A673 (cell line): Measurements from ENCODE around the gene KCNA3. TPM values are rescaled to one million over a fixed set of nuclear protein-coding genes. Genes with fewer than 3 reads are reported as not detected.

Experiments
- BruUV-seq: library from RNA; stranded (reverse); fragments of 400-500 nt; replicated peaks from 2 replicates; lab custom pipeline; 2021; lab: Mats Ljungman, UMichigan
- CTCF ChIA-PET: fragments of 300-600 bp; sonication (Branson Sonifier 250); formaldehyde crosslinking; loops from one replicate; lab custom pipeline; 2022; ENCODE audit warnings: antibody characterized with exemption; lab: Charles Lee
- POLR2A ChIA-PET: fragments of 300-600 bp; sonication (Branson Sonifier 250); formaldehyde crosslinking; loops from one replicate; lab custom pipeline; 2022; ENCODE audit warnings: antibody characterized with exemption; ENCODE audit not compliant: low non-redundant PET; lab: Charles Lee
- DNase-seq: peaks from one replicate; pipeline ENCODE4 v3.0.0-alpha.2; 2015; ENCODE audit warnings: low spot score
- H3K27ac ChIP-seq: fragments of 200-600 bp; sonication (generic); 2 replicates; pipeline ENCODE4 v1.5.1; 2016; ENCODE audit warnings: mixed run types, low read depth, mild to moderate bottlenecking, mixed read lengths, antibody characterized with exemption, low read length; ENCODE audit not compliant: poor library complexity, severe bottlenecking
- H3K27me3 ChIP-seq: fragments of 200-600 bp; sonication (generic); replicated peaks from 2 replicates; pipeline ENCODE4 v1.6.1; 2017; ENCODE audit warnings: mixed run types, low read depth, mild to moderate bottlenecking, mixed read lengths, antibody characterized with exemption, low read length; ENCODE audit not compliant: insufficient read depth, poor library complexity
- H3K36me3 ChIP-seq: fragments of 200-600 bp; sonication (generic); 2 replicates; pipeline ENCODE4 v1.6.1; 2016; ENCODE audit warnings: mixed run types, mild to moderate bottlenecking, mixed read lengths, antibody characterized with exemption, low read length; ENCODE audit not compliant: insufficient read depth, poor library complexity, severe bottlenecking
- H3K4me1 ChIP-seq: fragments of 200-600 bp; sonication (generic); 2 replicates; pipeline ENCODE4 v1.6.1; 2017; ENCODE audit warnings: mixed run types, mild to moderate bottlenecking, mixed read lengths, antibody characterized with exemption, low read length; ENCODE audit not compliant: insufficient read depth, poor library complexity, severe bottlenecking
- H3K4me3 ChIP-seq: fragments of 200-600 bp; sonication (generic); 2 replicates; pipeline ENCODE4 v1.5.1; 2016; ENCODE audit warnings: low read depth, mixed run types, mild to moderate bottlenecking, mixed read lengths, low read length; ENCODE audit not compliant: poor library complexity, severe bottlenecking
- H3K9me3 ChIP-seq: fragments of 200-600 bp; sonication (generic); 2 replicates; pipeline ENCODE4 v1.6.1; 2016; ENCODE audit warnings: mixed run types, low read depth, mild to moderate bottlenecking, mixed read lengths, antibody characterized with exemption, low read length; ENCODE audit not compliant: poor library complexity, severe bottlenecking
- EZH2 ChIP-seq: fragments of 200-600 bp; sonication (generic); IDR thresholded peaks from 2 replicates; pipeline ENCODE4 v1.6.1; 2017; ENCODE audit warnings: borderline replicate concordance, low read depth, mild to moderate bottlenecking, mixed read lengths, antibody characterized with exemption, low read length; ENCODE audit not compliant: poor library complexity, severe bottlenecking
- intact Hi-C: fragments of 100-400 bp; cut with micrococcal nuclease; formaldehyde crosslinking; loops from one replicate; pipeline ENCODE4 v1.10.0; 2022; ENCODE audit not compliant: unreplicated experiment
- total RNA-seq: library from RNA; stranded (reverse); gene quantifications from 2 replicates; pipeline ENCODE4 v1.2.3, GENCODE V29; 2021
- TF ChIP-seq, protein P1 (sequence below): fragments of 300-800, 200-600 bp; sonication (generic); conservative IDR thresholded peaks from 2 replicates; pipeline ENCODE4 v1.5.1; 2017; ENCODE audit warnings: low read depth, mild to moderate bottlenecking, antibody characterized with exemption, low read length, moderate library complexity, mixed read lengths

KCNA3 gene
- total RNA-seq, 1 experiment from 2014 or later = 0.43 TPM

DNA sequence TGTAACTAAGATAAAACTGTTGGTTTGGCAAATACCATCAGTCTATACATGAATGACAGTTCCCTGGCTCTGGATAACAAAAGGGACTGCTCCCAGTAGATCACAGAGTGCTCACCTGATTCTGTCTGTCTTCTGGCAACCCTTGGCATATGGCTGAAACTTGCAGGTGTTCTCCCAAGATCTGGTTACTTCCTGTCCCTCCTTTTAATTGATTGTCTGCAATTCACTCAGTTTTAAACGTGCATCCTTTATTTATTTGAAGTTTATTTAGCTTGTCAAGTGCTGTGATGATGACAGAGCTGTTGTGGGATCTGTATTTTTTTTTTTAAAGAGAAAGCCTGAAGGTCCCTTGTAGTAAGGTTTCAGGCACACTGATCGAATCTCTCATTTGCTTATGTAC is 3.4 kb downstream of the KCNA3 start:
- Histone ChIP-seq H3K9me3 (no peaks in the 10 kb centered on the region), H3K4me3 (no peak overlapping the region), H3K4me1 (no peaks in the 10 kb centered on the region), H3K36me3 (no peaks in the 10 kb centered on the region), H3K27me3 (peaks cover 92% of the 10 kb centered on the region), H3K27ac (no peak overlapping the region)
- ChIA-PET CTCF (no interaction called here), POLR2A (no interaction called here)
- DNase-seq = no peak
- intact Hi-C loops = no loop called here
- TF ChIP-seq EZH2 = no peak
- TF ChIP-seq, protein P1, sequence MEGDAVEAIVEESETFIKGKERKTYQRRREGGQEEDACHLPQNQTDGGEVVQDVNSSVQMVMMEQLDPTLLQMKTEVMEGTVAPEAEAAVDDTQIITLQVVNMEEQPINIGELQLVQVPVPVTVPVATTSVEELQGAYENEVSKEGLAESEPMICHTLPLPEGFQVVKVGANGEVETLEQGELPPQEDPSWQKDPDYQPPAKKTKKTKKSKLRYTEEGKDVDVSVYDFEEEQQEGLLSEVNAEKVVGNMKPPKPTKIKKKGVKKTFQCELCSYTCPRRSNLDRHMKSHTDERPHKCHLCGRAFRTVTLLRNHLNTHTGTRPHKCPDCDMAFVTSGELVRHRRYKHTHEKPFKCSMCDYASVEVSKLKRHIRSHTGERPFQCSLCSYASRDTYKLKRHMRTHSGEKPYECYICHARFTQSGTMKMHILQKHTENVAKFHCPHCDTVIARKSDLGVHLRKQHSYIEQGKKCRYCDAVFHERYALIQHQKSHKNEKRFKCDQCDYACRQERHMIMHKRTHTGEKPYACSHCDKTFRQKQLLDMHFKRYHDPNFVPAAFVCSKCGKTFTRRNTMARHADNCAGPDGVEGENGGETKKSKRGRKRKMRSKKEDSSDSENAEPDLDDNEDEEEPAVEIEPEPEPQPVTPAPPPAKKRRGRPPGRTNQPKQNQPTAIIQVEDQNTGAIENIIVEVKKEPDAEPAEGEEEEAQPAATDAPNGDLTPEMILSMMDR = no peak
- BruUV-seq = no TSS peak

GRCh38 chr1:110668549-110668948 is 6.2 kb downstream of the KCNA3 start:
- CTCF ChIA-PET = no interaction called here
- no TSS peak for BruUV-seq
- peaks cover 92% of the 10 kb centered on the region for H3K27me3 ChIP-seq
- no peak for TF ChIP-seq EZH2
- TF ChIP-seq, protein P1 = no peak
- POLR2A ChIA-PET = no interaction called here
- H3K4me3 ChIP-seq = no peak overlapping the region
- intact Hi-C loops = no loop called here
- no peak for DNase-seq
- no peaks in the 10 kb centered on the region for H3K9me3 ChIP-seq
- no peak overlapping the region for H3K27ac ChIP-seq
- no peaks in the 10 kb centered on the region for H3K36me3 ChIP-seq
- H3K4me1 ChIP-seq = no peaks in the 10 kb centered on the region

DNA sequence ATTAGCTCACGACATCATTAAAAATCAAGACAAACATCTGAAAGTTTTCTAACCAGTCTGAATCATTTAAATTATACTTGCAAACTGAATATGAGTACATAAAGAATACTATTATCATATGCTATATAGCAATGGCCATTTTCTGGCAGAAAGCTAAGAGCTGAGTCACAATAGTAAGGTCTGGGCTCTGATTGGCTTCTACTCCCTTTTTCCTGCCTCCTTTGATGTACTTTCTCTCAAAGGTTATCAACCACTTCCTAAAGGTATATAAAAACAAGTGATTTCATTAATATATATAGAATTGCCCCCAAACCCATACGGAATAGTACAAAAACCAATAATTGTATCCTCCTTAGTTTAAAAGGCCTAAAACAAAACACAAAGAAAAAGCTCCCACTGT is 7.0 kb downstream of the KCNA3 start:
- DNase-seq = no peak
- POLR2A ChIA-PET = no interaction called here
- TF ChIP-seq, protein P1 = no peak
- TF ChIP-seq EZH2 = no peak
- Histone ChIP-seq H3K36me3 (no peaks in the 10 kb centered on the region), H3K27me3 (peaks cover 90% of the 10 kb centered on the region), H3K4me3 (no peak overlapping the region), H3K9me3 (no peaks in the 10 kb centered on the region), H3K27ac (no peak overlapping the region), H3K4me1 (no peaks in the 10 kb centered on the region)
- intact Hi-C loops = no loop called here
- BruUV-seq = no TSS peak
- CTCF ChIA-PET = no interaction called here
